Smooth muscle cell (in vitro differentiated cells): ENCODE results near the gene SACM1L. TPM values are rescaled to one million over a fixed set of nuclear protein-coding genes. Genes with fewer than 3 reads are reported as not detected.

ENCODE experiments used
- DNase-seq: peaks from one replicate; lab custom pipeline; 2025; ENCODE audit not compliant: unreplicated experiment; lab: John Stamatoyannopoulos, UW
- H2AFZ ChIP-seq: fragments of 200-600 bp; sonication (generic); 2 replicates; pipeline ENCODE4 v1.6.0; 2016; ENCODE audit warnings: antibody characterized with exemption, low read depth, mild to moderate bottlenecking
- H3F3A ChIP-seq: fragments of 200-600 bp; sonication (generic); 2 replicates; pipeline ENCODE4 v1.6.0; 2017; ENCODE audit warnings: antibody characterized with exemption, low read depth
- H3K27ac ChIP-seq: fragments of 200-600 bp; sonication (generic); 2 replicates; pipeline ENCODE4 v1.5.1; 2016; ENCODE audit warnings: low read depth, mild to moderate bottlenecking
- H3K27me3 ChIP-seq: fragments of 200-600 bp; sonication (generic); 2 replicates; pipeline ENCODE4 v1.6.1; 2016; ENCODE audit warnings: low read depth, mild to moderate bottlenecking
- H3K36me3 ChIP-seq: fragments of 200-600 bp; sonication (generic); 2 replicates; pipeline ENCODE4 v1.5.1; 2016; ENCODE audit warnings: low read depth
- H3K4me1 ChIP-seq: fragments of 200-600 bp; sonication (generic); 2 replicates; pipeline ENCODE4 v1.5.1; 2016; ENCODE audit warnings: low read depth
- H3K4me2 ChIP-seq: fragments of 200-600 bp; sonication (generic); 2 replicates; pipeline ENCODE4 v1.6.0; 2016; ENCODE audit warnings: mild to moderate bottlenecking
- H3K4me3 ChIP-seq: fragments of 200-600 bp; sonication (generic); 2 replicates; pipeline ENCODE4 v1.5.1; 2016; ENCODE audit warnings: mild to moderate bottlenecking
- H3K79me2 ChIP-seq: fragments of 200-600 bp; sonication (generic); 2 replicates; pipeline ENCODE4 v1.6.0; 2016; ENCODE audit warnings: low read depth, mild to moderate bottlenecking
- H3K9ac ChIP-seq: fragments of 200-600 bp; sonication (generic); 2 replicates; pipeline ENCODE4 v1.6.0; 2016; ENCODE audit warnings: low read depth
- H3K9me3 ChIP-seq: fragments of 200-600 bp; sonication (generic); replicated peaks from 2 replicates; pipeline ENCODE4 v1.5.1; 2016; ENCODE audit warnings: low read depth
- H4K20me1 ChIP-seq: fragments of 200-600 bp; sonication (generic); 2 replicates; pipeline ENCODE4 v1.6.0; 2016; ENCODE audit warnings: low read depth
- WGBS: methylation state at CpG from one replicate; pipeline ENCODE4 v1.1.7; 2016; ENCODE audit warnings: low lambda C conversion rate; 5-methylcytosine and 5-hydroxymethylcytosine counted together
- polyA plus RNA-seq: library from polyadenylated mRNA; unstranded; fragments of >200 nt; fragmentation: Nextera tagmentation; extraction: Ambion mirVana; gene quantifications from 2 replicates; pipeline ENCODE4 v1.2.1, GENCODE V29; 2016
- total RNA-seq: library from RNA; depleted of rRNA; stranded (reverse); fragments of >200 nt; gene quantifications from 2 replicates; pipeline ENCODE4 v1.2.3, GENCODE V29; 2014
- TF ChIP-seq, protein P1 (sequence below): fragments of 200-600 bp; sonication (generic); IDR thresholded peaks from 2 replicates; pipeline ENCODE4 v1.5.1; 2017; ENCODE audit warnings: borderline replicate concordance, mild to moderate bottlenecking, antibody characterized with exemption; ENCODE audit not compliant: insufficient read depth, poor library complexity, severe bottlenecking

The SACM1L gene
- total and polyA plus RNA-seq, 2 experiments from 2014 or later = 12.9 to 24.7 TPM

DNA sequence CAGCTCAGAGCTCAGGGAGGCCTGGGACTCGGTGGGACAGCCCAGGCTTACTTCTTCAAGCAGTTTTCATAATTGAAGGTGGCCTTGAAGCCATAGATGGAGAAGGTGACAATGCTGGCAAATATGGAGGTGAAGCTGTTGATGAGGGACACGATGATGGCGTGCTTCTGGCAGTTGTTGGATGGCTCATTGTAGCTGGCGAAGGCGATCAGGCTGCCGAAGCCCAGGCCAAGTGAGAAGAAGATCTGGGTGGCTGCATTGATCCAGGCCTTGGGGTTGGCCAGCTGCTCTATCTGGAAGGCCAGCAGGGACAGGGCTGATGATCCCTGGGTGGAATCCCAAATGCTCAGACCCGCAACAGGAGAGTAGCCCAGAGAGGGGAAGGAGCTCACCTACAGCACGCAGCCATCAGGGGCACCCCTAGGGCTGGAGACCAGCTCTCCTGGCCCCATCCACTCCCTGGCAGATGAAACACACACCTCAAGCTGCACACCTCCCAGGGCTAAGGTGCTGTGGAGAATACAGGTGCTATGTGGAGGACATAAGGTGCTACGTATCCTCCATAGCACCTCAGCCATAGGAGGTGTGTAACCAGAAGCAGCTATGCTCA is 82.1 kb downstream of the SACM1L start:
- no peaks in the 10 kb centered on the region for H4K20me1 ChIP-seq
- H3K27ac ChIP-seq = no peak overlapping the region
- H3K4me2 ChIP-seq = no peak overlapping the region
- no peaks in the 10 kb centered on the region for H3F3A ChIP-seq
- H3K9me3 ChIP-seq = no peaks in the 10 kb centered on the region
- no peaks in the 10 kb centered on the region for H3K36me3 ChIP-seq
- H3K9ac ChIP-seq = no peak overlapping the region
- TF ChIP-seq, protein P1, sequence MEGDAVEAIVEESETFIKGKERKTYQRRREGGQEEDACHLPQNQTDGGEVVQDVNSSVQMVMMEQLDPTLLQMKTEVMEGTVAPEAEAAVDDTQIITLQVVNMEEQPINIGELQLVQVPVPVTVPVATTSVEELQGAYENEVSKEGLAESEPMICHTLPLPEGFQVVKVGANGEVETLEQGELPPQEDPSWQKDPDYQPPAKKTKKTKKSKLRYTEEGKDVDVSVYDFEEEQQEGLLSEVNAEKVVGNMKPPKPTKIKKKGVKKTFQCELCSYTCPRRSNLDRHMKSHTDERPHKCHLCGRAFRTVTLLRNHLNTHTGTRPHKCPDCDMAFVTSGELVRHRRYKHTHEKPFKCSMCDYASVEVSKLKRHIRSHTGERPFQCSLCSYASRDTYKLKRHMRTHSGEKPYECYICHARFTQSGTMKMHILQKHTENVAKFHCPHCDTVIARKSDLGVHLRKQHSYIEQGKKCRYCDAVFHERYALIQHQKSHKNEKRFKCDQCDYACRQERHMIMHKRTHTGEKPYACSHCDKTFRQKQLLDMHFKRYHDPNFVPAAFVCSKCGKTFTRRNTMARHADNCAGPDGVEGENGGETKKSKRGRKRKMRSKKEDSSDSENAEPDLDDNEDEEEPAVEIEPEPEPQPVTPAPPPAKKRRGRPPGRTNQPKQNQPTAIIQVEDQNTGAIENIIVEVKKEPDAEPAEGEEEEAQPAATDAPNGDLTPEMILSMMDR = no peak
- no peaks in the 10 kb centered on the region for H3K4me1 ChIP-seq
- peaks cover 18% of the 10 kb centered on the region for H3K27me3 ChIP-seq
- DNase-seq = no peak
- no peak overlapping the region for H2AFZ ChIP-seq
- WGBS = 95% methylated on average over 8 of the region's 9 CpGs
- H3K79me2 ChIP-seq = no peaks in the 10 kb centered on the region
- H3K4me3 ChIP-seq = no peak overlapping the region

DNA sequence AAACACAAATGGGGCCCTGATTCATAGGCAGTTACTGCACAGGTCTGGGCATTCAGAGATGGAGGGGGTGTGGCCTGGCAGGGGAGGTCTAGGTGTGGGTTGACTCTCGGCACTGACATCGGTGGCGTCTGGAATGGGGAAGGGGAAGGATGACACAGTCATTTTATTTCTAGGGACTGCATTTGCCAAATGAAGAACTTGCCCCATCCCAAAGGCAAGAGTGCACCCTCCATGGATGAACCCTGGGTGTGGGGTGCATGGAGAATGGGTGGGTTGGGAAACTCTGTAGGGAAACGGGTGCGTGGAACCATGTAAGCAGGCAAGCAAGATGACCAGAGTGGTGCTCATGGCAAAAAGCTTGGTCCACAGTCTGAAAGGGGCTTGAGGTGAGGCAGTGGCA is 82.6 kb downstream of the SACM1L start:
- Histone ChIP-seq H3K27me3 (peaks cover 18% of the 10 kb centered on the region), H3K36me3 (no peaks in the 10 kb centered on the region), H3K9me3 (no peaks in the 10 kb centered on the region), H3K9ac (no peak overlapping the region), H3K4me1 (no peaks in the 10 kb centered on the region), H3F3A (no peaks in the 10 kb centered on the region), H4K20me1 (no peaks in the 10 kb centered on the region), H3K4me3 (no peak overlapping the region), H3K79me2 (no peaks in the 10 kb centered on the region), H2AFZ (no peak overlapping the region), H3K27ac (no peak overlapping the region), H3K4me2 (no peak overlapping the region)
- DNase-seq = no peak
- WGBS = 92% methylated on average over 5 of the region's 5 CpGs
- TF ChIP-seq, protein P1 = no peak

DNA sequence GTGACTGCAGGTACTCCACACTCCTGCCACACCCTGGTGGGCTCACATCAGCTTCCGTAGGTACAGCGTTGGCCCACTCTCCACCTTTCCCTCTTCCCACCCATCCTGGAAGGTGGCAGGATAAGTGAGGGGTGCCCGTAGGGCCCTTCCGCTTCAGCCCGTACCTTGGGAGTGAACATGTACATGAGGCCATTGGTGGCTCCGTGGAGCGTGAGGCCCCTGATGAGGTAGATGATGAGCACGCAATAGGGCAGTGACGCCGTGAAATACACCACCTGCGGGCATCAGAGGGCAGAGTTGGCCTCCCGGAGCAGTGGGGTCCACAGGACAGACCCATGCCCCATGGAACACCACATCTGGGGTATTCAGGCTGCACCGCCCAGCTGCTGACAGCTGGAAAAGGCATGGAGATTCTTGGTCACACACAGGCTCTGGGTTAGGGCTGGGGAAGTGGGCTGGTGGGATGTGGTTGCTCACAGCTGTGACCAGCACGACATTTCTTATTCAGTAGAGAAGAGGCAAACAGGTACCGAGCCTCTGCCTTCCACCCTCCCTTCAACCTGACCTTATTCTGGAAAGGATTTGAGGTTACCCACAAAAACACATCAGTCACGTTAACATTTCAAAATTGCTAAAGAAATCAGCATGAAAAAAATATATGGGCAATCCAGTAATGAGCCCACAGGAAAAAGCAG is 83.3 kb downstream of the SACM1L start:
- H3F3A ChIP-seq = no peaks in the 10 kb centered on the region
- 91% methylated on average over 15 of the region's 16 CpGs for WGBS
- H3K9me3 ChIP-seq = no peaks in the 10 kb centered on the region
- H2AFZ ChIP-seq = no peak overlapping the region
- no peaks in the 10 kb centered on the region for H3K79me2 ChIP-seq
- no peak overlapping the region for H3K4me2 ChIP-seq
- no peak overlapping the region for H3K27ac ChIP-seq
- peaks cover 18% of the 10 kb centered on the region for H3K27me3 ChIP-seq
- H3K36me3 ChIP-seq = no peaks in the 10 kb centered on the region
- no peak for DNase-seq
- TF ChIP-seq, protein P1 = no peak
- H4K20me1 ChIP-seq = no peaks in the 10 kb centered on the region
- H3K9ac ChIP-seq = no peak overlapping the region
- H3K4me3 ChIP-seq = no peak overlapping the region
- no peaks in the 10 kb centered on the region for H3K4me1 ChIP-seq
